Measurements from ENCODE around the gene FBN1.

Gene FBN1

DNA sequence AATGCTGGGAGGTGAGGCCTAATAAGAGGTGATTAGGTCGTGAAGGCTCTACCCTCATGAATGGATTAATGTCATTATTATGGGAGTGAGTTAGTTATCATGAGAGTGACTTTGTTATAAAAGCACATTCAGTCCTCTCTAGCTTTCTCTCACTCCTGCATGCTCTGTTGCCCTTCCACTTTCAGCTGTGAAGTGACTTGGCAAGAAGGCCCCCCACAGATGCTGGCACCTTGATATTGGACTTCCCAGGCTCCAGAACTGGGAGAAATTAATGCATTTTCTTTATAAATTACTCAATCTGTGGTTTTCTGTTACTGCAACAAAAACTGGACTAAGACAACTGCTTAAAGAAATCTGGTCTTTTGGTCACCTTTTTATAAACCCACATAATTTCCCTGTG lies 144.3 kb downstream of the FBN1 start:
- DNase-seq = no peak

- no peak for DNase-seq
Observed at GRCh38 chr15:48500595-48500994, 144.9 kb downstream of the FBN1 start.

DNA sequence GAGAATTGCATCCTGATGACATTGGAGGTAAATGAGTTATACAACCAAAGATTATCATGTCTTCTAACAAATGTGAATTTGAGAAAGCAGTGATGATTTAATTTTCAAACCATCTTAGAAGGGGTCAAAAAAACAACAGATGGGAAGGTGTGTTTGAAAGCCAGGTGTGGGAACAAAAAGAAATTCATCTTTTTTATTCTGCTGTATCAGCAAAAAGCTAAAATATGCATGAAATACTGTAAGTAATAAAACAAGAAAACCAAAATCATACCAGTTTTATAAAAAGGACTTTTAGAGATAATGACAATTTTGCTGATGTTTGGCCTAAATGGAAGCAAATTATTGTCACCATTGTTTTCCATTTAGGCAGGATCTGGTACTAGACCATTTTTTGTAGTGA lies 145.5 kb downstream of the FBN1 start:
- no peak for DNase-seq

GRCh38 chr15:48498828-48499227 lies 146.7 kb downstream of the FBN1 start:
- no peak for DNase-seq

- DNase-seq = no peak
Observed at GRCh38 chr15:48494631-48495030, 150.9 kb downstream of the FBN1 start.

DNA sequence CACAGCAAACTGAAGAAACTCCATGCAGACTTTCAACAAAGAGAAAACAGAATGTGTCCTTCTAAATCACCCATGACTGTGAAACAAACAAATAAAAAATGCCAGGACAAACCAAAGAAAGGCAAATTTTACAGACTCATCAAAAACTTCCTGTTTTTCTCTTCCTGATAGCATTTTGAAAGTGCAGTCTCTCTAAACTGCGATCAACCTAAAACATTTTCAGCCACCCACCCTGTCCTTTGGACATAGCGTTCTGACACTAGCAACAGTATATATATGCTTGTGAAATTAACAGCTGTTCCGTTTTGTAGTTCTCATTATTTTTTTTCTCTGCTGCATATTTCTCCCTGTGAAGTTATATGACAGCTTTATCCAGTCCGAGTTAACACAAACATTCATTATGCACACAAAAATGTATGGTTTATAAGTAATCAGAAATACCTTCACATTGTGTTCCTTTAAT lies 151.7 kb downstream of the FBN1 start:
- DNase-seq = no peak

- no peak for DNase-seq
Observed at GRCh38 chr15:48493084-48493762, 152.3 kb downstream of the FBN1 start.

DNA sequence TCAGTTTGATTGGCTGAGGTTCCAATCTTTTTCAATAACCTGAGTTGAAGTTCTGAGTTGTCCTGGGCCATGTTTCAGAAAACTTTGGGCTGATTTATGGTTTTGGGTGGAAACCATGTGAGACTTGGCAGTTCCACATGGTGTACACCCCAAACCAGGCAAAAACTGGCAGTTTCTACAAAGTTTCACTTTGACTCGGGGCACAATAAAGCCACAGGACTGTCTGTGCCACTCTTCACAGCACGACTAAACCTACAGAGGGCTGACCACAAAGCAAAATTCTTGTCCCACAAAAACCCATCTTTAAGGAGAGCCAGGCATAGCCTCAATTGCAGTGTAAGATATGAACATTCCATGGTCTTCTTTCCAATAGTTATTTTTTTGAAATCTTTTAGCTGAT lies 159.3 kb downstream of the FBN1 start:
- DNase-seq = no peak

GRCh38 chr15:48481802-48482201 lies 163.7 kb downstream of the FBN1 start:
- no peak for DNase-seq

DNA sequence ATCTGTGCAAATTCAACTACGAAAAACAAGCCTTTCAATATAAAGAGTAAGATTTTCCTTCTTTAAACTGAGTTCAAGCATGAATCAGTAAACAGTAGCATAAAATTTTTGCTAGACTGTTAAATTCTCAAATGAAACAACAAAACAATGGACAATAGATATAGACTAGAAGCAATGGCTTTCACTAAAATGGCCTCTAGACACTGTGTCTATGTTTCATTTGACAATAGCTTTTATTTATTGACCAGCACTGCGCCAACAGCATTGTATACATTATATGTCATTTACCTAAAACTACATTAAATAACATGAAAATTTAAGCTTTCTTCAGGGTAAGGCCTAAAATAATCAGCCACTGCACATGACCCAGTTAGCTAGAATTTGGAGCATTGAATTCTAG lies 165.8 kb downstream of the FBN1 start:
- DNase-seq = no peak

- no peak for DNase-seq
Observed at GRCh38 chr15:48478581-48478980, 166.9 kb downstream of the FBN1 start.

DNA sequence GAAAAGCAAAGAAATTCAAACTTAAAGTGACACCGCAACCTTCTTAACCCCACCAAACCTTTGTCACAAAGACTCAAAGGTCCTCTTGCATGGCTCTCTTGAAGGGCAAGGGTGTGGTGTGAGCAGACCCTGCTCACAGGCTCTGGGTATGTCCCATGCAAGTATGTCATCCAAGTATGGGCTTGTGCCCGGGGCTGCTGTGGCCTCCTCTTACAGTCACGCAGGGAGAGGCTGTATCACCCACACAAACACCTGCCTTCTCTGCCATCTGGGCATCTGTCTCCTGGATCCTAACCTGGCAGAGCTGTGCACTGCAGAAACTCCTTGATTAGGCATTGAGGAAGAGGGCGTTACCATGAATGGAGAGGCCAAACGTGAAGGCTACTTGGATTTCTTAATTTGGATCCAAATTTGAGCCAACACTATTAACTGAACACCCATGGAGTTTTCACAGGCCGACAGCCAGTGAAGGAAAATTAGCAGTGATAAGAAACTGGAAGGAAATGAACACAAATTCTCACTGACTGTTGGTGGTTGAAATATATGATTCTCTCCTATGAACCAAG lies 167.6 kb downstream of the FBN1 start:
- DNase-seq = no peak

DNA sequence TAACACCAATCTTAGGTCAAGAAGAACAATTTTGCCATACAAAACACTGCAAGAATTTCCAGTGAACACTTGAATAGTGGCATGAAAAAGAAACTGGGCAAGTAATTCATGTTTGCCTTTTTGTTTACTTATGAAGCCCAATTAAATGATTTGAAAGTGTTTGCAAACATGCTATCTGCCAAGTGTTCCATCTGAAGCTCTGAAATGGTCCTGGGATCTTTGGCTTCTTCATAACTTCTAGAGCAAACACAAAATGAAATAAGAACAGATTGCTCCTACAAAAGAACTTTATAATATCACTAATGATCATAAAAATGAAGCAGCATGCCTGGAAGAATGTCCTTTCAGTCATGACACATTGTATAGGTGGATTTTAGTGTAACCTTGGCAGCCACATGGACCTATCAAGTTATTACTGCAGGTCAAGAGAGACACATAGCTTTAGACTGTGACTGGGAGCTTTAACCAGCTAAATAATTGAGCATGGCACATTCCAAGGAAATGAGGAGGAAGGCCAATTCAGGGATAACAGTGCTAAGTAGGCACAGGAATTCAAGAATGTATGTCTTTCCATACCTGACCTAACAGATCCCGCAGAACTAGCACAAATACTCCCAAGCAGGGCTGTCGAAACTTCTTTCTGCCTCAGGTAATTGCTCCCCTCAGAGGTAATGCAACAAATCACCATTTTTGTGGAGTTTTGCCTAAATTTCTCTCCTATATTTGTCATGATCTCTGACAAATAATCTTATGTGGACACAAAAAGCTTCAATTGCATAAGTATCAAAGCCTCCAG lies 169.7 kb downstream of the FBN1 start:
- no peak for DNase-seq

DNA sequence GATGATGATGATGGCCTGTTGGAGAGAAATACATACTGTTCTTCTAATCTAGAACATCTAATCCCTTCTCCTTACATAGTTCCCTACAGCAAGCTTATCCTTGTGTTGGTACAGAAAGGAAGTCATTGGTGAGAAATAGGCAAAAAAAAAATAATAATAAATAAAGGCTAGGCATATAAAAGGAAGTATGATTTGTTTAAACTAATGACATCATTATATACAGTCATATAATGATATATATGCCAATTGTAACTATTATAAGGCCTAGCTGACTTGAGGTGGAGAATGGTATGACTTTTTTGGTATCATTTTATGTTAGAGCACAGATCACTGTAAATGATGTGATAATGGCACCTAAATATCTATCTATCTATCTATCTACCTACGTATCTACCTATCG lies 171.8 kb downstream of the FBN1 start:
- DNase-seq = no peak

GRCh38 chr15:48472756-48473155 lies 172.8 kb downstream of the FBN1 start:
- DNase-seq = no peak

GRCh38 chr15:48471073-48471472 lies 174.4 kb downstream of the FBN1 start:
- DNase-seq = no peak

- DNase-seq = no peak
Observed at GRCh38 chr15:48470096-48470495, 175.4 kb downstream of the FBN1 start.

GRCh38 chr15:48469681-48470080 lies 175.8 kb downstream of the FBN1 start:
- DNase-seq = no peak

- no peak for DNase-seq
Observed at GRCh38 chr15:48469271-48469670, 176.2 kb downstream of the FBN1 start.

GRCh38 chr15:48467801-48468200 lies 177.7 kb downstream of the FBN1 start:
- no peak for DNase-seq

GRCh38 chr15:48466820-48467219 lies 178.7 kb downstream of the FBN1 start:
- no peak for DNase-seq

DNA sequence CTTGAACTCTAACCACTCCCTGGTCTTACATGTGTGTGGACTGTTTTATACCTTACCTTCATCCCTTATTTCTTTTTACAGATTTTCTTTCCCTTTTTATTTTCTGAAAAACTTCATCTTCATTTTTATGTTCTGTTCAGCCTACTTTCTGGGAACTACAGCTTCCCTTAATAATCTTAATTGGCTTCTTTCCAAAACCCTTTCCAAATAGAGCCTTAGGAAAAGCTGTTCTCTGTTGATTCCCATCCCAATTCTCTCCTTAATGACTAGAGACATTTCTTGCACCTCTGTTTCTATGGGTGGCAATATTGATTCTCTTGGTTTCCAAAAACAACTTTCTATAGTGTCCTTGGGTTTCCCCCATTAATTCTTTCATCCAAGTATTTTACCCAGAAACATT lies 179.4 kb downstream of the FBN1 start:
- DNase-seq = no peak

DNA sequence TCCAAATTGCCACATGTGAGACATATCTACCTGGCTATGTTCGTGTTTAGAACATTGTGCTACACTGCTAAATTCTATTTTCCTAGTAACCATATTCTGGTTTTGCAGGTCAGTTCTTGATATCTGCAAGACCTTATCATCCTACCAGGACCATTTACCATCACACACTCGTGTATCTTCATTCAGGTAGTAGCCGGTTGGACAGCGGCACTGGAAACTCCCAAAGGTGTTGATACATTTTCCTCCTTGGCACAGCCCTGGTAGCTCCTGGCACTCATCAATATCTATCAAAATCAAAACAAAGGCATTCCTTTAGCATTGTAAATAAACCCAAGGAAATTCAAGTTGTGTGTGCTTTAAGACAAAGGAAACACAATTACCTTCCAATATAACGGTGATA lies 180.1 kb downstream of the FBN1 start:
- no peak for DNase-seq

GRCh38 chr15:48463366-48463880 lies 182.1 kb downstream of the FBN1 start:
- DNase-seq = no peak

Data from AML-193 (cell line).